Vagina (tissue), 2 donors: Measurements from ENCODE around the gene CCR9.

ENCODE experiments used
- POLR2A ChIP-seq, 2 donors: fragments of 450-650 bp; IDR thresholded peaks; one replicate each; pipeline ENCODE4 v1.6.1; 2017; ENCODE audit warnings: antibody characterized with exemption in 2 of 2, mild to moderate bottlenecking in 2 of 2, moderate library complexity in 2 of 2
- POLR2AphosphoS5 ChIP-seq, 2 donors: sonication (generic); formaldehyde crosslinking; IDR thresholded peaks; one replicate each; pipeline ENCODE4 v1.9.0; 2017; ENCODE audit warnings: antibody characterized with exemption in 2 of 2, mild to moderate bottlenecking in 2 of 2, low read depth in 1 of 2; ENCODE audit not compliant: insufficient read depth in 1 of 2

DNA sequence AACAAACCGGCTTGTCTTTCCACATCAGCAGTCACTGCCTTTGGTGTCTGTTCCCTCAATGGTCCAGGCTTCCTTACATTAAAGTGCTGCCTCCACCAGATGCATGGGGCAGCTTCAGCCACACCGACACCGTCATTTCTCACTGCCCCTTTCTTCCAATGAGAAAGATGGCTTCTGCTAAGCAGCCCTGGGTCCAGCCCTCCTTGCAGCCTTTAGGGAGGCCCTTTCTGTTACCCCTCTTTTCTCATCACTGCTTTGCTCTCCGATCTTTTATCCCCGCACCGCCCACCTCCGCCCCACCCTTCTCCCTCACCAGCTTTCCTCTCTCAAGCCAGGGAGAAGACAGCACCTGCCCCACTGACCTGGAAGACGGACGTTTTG lies 28.7 kb downstream of the CCR9 start:
- TF ChIP-seq POLR2AphosphoS5 (IDR thresholded peaks at IDR 0.05; ENCODE audit: insufficient read depth in 1 of 2, low read depth in 1 of 2) (no peak), POLR2A (IDR thresholded peaks at IDR 0.05) (no peak)
